8988T (cell line): Measurements from ENCODE around the gene RCAN2.
"Not testable (repeated sequence)": the region's sequence is repeated elsewhere in the genome, so short reads cannot be mapped to it uniquely, and the experiment has no call there.

Experiments used
- DNase-seq: peaks from one replicate; pipeline ENCODE4 v3.0.0; 2011

RCAN2 gene

DNA sequence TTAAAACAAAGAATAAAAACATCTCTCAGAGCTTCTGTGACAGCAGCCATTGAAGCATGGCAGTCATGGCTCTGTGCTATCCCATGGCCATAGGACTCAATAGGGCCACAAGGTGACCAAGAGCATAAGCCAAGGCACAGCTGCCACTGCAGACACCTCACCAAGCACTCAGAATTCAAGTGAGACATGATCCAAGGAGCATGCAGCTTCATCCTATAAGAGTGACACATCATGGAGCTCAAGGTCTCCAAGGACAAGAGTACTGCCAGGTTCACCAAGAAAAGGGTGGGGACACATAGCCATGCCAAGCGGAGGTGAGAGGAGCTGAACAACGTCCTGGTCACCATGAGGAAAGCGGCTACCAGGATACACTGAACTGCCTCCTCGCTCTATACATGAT lies 53.0 kb downstream of the RCAN2 start:
- no peak for DNase-seq

DNA sequence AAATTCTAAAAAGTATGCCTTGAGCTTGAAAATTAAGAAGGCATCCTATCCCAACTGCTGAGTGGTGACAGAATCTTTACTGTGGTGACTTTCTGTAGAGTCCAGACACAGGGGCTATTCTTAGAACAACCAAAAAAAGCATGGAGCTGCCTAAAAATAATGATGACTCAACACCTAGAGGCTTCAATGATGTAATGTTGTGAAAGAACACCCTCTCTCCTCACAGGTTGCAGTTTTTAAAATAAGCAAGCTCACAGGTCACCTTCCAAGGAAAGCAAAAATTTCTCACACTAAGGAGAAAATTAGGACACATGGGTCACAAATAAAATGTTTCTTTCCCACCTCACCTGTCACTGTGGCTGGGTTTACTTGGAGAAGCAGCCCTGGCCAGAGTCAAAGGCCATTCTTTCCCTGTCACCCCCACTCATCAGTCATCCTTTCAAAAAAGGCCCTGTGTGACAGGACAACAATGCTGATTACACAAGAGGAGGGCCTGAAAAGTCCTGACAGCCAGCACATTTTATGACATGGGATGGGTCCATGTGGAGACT lies 53.5 kb downstream of the RCAN2 start:
- DNase-seq, result no peak

DNA sequence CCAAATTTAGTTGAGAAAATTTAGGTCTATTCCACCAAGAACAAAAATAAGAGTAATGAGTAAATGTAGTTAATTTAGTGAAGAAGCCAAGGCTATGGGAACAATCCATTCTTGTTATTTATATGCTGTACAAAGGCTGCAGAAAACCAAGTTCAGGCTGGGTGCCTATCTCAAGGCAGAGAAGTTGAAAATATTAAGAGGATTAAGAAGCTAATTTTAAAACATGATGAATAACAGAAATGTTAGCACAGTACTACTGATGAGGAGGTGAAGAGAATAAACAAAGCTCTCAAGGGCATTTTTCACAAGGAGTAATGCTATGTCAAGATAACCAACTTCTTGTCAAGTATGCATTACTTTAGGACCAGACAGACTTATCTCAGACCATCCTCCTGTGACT lies 68.6 kb downstream of the RCAN2 start:
- DNase-seq, result no peak

DNA sequence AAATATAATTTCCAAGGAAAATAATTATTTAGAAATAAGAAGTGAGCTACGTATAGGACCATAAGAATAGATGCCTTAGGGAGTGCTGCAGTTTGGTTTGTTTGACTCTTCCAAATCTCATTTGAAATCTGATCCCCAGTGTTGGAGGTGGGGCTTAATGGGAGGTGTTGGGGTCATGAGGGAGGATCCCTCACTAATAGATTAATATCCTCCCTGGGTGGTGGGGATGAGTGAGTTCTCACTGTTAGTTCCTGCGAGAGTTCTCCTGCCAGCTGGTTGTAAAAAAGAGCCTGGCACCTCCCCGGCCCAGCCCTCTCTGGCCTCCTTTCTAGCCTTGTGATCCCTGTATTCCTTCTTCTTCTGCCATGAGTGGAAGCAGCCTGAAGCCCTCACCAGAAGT lies 69.3 kb downstream of the RCAN2 start:
- DNase-seq, result no peak

DNA sequence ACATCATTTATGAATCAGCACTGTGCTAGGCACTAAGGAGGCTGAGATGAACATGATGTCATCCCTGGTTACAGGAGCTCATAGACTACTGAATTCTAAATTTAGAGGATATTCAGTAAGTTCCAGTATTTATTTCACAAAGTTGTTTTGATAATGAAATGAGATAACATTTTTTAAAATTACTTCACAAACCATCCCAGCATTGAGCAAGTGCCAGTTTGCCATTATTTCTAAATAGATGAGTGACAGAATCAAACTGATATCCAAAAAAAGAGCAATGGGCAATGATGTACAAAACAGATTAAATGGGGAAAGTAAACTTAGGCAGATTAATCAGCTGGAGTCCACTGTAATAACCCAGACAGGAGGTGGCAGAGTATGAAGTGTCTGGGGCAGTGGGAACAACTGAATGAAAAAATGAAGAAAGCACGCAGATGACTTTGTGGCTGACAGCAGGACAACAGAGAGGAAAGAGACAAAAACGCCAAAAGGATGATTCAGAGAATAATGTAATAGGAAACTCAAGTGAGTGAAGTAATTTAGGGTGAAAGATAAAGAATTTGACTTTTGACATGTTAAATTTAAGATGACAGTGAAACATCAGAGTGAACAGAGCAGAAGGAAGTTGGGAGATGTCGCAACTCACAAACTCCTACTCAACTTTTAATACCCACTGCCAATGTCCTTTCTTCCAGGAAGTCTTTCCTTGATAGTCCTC lies 70.2 kb downstream of the RCAN2 start:
- DNase-seq, result no peak

DNA sequence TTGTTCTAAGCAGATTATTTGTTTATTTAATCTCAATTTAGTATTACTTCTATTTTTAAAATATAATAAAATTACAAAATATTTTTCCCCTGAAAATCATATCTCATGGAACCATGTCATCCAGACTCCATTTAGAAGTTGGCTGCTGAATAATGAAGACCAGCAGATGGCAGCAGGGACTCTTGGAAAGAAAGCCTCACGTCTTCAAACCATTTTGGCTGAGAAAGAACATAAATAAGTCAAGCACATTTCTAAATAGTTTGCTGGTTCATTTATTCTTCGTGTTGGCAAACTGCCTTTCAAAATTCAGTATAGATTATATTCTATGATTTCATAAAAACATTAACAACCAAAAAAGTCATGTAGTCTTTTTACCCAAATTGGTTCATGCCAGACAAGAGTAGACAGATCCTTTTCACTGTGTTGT lies 71.7 kb downstream of the RCAN2 start:
- DNase-seq, result no peak

DNA sequence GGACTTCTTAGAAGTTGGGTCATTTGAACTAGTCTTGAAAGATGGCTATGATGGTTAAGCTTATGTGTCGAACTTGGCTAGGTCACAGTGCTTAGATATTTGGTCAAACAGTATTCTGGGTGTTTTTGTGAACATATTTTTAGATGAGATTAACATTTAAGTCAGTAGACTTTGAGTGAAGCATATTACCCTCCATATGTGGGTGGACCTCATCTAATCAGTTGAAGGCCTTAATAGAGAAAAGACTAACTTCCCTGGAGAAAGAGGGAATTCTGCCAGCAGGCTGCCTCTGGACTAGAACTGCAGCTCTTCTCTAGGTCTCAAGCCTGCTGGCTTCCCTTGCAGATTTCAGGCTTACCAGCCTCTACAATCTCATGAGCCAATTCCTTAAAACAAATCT lies 76.9 kb downstream of the RCAN2 start:
- no peak for DNase-seq

DNA sequence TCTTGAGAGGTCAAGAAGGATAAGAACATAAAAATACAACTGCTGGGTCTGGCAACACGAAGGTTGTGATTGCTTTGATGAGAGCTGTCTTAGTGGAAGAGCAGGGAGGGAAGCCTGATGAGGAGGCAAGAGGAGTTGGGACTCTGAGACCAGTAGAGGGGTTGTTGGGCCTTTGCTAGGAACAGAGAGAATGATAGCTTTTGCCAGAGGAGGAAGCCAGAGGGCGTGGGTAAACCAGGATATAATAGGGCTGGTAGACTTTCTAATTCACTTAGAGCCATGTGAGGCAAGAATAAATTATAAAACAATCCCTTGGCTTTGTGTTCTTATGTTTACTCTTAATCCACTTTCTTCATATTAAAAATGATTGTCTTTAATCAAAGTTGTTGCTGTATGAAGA lies 78.6 kb downstream of the RCAN2 start:
- DNase-seq, result no peak

DNA sequence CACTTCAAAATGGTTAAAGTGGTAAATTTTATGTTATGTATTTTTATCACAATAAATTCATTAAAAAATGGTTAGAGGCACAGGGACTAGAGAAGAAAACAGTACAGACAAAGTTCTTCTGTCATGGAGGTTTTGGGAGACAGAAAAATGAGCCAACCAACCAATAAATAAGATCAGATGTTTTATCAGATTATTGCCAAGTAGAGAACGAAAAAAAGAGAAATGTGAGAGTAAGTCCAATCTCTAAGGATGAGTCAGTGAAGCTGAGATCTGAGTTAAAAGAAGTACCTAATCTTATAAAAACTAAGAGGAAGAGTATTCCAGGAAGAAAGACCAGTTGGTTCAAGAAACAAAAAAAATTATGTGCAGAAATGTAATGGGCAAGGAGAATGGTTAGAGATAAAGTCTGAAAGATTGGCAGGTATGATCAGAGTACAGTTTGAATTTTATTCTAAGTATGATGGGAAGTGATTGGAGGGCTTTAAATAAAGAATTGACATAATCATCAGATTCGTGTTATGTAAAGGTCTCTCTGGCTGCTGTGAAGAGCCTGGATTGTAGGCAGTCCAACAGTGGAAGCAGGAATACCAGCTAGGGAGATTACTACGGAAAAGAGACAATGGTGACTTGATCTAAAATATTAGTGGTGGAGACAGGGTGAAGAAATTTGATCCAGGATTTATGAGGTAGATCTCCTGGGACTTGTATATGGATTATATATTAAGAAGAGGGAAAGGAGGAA lies 79.6 kb downstream of the RCAN2 start:
- DNase-seq, result no peak

DNA sequence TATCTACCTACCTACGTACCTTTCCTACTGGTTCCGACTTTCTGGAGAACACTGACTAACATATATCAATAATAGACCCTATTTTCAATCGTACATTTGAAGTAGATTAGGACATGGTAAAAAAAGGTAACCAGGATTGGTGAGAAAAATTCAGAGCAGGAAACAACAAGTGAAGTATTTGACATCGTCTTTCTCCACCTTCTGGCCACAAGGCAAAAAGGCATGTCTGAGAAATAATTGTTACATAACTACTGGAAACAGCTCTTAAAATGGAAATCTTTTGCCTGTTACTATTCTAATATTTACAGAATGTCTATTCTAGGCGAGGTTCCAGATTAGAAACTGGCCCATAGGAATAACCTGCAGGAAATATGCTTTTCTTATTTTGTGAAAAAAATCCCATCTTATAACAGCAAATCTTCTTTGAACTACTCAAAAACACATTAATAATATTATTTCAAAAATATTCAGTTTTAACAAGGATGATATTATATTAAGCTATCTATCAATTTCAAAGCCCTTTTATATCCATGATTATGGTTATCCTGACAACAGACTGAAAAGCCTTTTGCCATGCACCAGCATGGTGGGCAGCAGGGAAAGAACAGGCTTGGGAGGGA lies 80.8 kb downstream of the RCAN2 start:
- DNase-seq, result no peak

DNA sequence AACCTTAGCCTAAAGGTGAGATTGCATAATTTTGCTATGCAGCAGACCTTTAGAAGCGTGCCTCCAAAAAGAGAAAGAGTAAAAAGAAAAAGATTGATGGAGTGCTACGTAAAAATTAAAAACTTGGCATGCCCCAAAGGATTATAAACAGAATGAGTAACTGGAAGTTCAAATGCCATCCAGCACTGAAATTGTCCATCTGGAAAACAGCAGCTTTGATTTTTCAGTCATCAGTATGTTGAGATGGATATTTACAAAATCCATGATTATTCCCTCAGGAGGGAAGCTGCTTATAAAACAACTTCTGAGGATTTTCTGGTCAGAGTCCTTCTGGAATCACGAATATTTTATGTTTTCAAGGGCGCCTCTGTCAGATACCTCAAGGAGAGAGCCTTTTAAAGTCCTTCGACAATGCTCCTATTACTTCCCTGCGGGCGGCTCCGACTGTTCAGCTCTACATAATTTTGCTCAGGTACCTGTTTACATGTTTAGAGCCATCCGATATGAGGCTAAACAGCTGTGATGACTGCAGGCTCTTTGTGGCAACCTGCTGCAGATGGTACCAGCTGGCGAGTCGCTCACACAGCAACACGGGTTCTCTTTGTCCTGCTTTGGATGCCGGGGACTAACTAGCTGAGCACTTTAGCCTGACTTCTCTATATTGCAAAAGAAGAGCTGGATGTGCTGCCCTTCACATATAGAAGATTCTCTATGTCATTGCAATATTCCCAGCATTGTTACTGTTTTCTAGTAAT lies 83.3 kb downstream of the RCAN2 start:
- DNase-seq, result no peak

DNA sequence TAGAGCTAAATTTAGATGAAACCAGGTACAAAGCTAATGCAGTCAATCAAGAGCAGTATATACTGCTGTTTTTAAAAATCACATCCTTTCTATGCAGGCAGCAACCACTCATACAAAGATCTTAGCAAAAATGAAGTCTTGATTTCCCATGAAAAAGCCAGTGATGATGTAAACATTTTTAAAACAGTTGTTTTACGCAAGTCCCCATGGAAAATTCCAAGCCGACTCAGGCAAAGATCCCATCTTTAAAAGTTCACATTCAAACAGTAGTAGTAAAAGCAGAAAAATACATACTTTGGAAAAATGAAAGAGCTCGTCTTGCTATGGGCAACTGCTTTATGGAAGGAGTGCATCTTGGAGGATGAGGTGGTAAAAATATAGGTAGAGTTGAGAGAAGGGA lies 84.0 kb downstream of the RCAN2 start:
- no peak for DNase-seq

DNA sequence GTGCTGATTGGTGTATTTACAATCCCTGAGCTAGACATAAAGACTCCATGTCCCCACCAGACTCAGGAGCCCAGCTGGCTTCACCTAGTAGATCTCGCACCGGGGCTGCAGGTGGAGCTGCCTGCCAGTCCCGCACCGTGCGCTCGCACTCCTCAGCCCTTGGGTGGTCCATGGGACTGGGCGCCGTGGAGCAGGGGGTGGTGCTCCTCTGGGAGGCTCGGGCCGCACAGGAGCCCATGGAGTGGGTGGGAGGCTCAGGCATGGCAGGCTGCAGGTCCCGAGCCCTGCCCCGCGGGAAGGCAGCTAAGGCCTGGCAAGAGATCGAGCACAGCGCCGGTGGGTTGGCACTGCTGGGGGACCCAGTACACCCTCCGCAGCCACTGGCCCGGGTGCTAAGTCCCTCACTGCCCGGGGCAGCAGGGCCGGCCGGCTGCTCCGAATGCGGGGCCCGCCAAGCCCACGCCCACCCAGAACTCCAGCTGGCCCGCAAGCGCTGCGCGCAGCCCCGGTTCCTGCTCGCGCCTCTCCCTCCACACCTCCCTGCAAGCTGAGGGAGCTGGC lies 85.5 kb downstream of the RCAN2 start:
- not testable (repeated sequence) for DNase-seq

DNA sequence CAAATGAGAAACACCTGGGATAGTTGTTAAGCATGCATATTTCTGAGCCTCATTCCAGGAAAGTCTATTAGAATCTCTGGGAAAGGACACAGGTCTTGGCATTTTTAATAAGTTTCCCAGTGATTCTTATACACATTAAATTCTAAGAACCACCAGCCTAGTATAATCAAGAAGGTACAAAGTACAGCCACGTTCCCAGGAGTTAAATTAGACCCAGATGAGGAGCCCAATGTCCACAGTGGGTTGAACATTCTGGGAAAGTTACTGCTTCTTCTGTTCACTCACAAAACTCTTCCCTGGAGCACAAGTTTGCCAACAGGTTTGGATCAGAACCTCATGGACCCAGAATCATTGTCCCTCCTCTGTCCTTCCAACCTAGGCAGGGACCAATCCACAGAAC lies 90.4 kb downstream of the RCAN2 start:
- no peak for DNase-seq

DNA sequence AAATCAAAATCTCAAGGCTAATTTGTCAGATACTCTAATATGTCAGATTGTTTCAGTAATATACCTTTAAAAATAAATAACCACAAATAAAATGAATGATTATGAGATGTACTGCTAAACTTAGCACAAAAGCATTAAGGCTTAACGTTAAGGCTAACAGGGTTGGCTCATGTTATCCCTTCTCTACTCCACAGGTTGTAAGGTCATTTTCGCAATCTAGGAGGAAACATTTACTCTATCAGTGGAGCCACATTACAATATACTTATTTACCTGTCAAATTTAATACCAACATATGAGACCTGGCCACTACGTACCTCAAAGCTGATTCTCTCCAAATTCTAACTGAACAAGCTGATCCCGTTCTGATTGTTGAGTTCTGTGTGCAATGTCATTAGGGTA lies 95.7 kb downstream of the RCAN2 start:
- DNase-seq, result no peak

DNA sequence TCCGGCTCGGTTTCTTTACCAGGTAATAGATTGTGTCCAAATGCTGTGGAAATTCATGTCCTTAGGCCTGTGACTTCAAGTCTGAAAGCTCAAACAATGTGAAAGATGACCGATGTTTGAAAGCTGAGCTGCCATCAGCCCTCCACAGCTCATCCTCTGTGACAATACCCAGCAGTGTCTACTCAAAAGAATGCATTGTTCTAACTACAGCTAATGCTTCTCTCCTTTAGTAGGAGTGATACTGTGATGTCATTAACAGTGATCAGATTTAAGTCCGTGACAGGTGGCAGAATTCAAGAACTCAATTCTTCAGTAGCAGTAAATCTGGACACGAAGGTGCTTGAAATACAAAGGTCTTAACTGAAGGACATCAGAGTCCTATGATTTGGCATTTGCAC lies 97.3 kb downstream of the RCAN2 start:
- no peak for DNase-seq

DNA sequence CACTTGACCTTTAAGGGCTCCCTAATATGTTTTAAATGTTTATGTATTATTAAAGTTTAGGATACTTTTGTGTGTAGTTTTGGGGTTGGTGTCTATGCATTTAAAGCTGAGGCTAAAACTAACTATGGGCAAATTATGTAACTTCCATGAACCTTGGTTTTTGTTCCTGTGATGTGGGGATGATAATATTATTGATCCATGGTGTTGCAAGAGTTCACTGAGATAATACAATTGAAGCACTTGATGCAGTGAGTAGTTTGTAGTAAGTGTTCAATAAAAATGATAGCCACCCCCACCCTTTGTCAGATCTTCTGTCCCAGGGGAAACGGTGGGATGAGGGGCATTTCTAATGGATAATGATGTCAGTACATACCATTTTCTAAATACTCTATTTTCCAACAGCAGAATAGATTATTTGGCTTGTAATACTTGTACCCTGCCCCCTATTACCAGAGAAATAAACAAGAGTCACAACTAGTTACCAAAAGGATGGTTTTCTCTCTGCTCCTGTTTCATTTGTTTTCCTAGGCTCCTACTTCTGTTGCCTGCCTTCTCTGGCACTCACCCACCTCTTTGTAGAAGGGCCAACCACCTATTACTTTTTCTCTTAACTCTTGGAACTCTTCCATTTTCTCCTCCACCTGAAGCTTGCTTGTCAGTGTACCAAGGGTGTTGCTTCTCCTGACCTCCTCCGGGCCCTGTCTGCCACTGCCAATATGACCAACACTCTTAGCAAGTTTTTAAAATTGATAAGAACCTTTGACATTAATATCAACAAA lies 97.9 kb downstream of the RCAN2 start:
- DNase-seq, result no peak

DNA sequence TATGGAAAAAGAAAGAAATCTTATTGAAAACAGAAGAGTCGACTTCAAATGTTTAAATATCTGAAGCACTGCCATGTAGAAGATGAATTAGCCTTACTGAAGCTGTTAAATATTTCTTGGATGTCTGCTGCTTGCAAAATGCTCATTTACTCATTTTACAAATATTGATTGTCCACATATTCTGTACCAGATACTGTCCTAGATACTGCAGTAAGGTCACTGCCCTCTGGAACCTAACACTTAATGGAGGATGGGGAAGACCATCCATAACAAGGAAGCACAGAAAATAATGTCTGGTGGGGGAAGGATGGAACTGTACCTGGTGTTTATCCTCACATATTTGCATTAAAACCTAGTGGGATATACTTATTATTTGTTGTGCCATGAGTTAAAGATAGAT lies 99.0 kb downstream of the RCAN2 start:
- DNase-seq, result no peak

DNA sequence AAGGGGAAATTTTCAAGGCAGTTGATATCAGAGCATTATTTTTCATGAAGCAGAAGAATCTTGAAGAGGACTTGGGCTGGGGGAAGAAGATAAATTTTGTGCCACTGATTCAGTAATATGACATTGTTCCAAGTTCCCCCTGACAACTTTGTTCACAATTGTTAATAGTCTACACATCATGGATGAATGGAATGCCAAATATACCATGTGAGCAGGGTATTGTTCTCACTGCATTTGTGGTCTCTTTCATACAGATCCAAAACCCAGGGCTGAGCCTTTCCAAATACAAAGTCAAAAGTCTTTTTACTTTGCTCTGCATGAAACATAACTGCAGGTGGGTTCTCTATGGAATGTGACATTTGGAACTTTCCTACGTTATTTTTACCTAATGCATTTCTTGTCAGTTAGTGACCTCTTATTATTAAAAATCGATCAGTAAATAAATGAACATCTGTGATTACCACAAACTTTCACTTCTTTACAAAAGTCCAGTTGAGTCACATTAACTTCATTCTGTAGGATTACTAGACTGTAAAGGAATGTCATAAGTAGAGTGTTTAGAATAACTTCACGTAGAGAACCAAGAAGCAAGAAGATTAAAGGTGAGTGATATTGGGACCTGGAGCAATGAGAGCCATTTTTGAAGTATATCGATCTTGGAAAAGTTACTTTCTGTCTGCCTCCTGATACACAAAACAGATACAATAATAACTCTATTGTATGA lies 100.9 kb downstream of the RCAN2 start:
- DNase-seq, result no peak

DNA sequence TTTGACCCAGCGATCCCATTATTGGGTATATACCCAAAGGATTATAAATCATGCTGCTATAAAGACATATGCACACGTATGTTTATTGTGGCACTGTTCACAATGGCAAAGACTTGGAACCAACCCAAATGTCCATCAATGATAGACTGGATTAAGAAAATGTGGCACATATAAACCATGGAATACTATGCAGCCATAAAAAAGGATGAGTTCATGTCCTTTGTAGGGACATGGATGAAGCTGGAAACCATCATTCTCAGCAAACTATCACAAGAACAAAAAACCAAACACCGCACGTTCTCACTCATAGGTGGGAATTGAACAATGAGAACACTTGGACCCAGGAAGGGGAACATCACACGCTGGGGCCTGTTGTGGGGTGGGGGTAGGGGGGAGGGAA lies 103.5 kb downstream of the RCAN2 start:
- DNase-seq, result not testable (repeated sequence)

DNA sequence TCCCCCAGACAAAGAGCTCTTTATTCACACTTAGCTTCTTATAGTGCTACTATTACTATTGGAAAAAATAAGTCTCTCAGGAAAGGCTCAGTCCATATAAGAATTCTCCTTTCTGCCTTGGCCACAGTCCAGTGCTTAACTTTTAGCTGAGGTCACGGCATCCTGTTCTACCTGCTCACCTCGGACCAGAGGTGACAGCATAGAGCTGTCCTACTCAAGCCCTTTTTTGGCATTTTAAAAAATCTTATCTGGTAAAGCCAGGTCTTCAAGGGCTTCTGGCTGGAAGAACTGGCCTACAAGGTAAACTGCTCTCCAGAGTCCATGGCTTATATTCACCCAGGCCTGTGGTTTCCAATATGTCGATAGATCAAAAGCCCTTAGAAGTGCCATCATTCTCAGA lies 109.7 kb downstream of the RCAN2 start:
- DNase-seq, result no peak
